Smooth muscle cell of the brain vasculature (primary cell): ENCODE data around the gene ZNF169.
"Not testable (repeated sequence)": the region's sequence is repeated elsewhere in the genome, so short reads cannot be mapped to it uniquely, and the experiment has no call there.

Source experiments
- DNase-seq: peaks from one replicate; pipeline ENCODE4 v3.0.0-alpha.2; 2012; ENCODE audit warnings: low read depth, low spot score

Gene ZNF169

GRCh38 chr9:94286116-94286515, 27.0 kb downstream of the ZNF169 start:
- DNase-seq, result no peak

GRCh38 chr9:94287877-94288513, 28.9 kb downstream of the ZNF169 start:
- DNase-seq, result no peak

- no peak for DNase-seq
These were observed 30.6 kb downstream of the ZNF169 start for GRCh38 chr9:94289691-94290090.

DNA sequence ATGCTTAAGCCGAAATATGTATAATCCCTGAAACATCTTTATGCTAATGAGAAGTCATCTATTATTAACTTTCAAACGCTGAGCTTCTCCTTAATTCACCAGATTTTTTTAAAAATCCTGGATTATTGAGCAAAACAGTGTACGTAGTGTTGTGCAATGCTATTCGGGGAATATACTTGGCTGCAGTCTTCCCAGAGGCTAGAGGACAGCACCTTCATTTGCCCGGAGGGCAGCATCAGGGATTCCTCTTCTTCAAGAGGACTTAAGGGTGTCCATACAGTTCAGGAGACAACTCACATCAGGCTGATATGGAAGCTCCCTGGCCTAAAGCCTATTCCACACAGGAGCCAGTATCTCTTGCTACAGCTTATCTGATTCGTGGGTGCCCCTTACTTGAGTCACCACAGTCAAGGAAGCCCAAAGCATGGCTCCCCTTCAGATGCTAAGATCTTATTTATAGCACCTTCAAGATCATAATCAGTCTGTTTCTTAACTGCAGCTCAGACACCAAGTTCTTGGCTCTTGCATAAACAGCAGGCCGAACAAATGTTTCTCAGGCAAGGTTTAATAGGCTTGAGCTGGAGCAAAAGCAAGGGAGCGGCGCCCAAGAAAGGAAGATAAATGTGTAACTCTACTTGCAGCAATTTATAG, 40.0 kb downstream of the ZNF169 start:
- DNase-seq, result no peak

- no peak for DNase-seq
These were observed 41.6 kb downstream of the ZNF169 start for GRCh38 chr9:94300470-94301301.

DNA sequence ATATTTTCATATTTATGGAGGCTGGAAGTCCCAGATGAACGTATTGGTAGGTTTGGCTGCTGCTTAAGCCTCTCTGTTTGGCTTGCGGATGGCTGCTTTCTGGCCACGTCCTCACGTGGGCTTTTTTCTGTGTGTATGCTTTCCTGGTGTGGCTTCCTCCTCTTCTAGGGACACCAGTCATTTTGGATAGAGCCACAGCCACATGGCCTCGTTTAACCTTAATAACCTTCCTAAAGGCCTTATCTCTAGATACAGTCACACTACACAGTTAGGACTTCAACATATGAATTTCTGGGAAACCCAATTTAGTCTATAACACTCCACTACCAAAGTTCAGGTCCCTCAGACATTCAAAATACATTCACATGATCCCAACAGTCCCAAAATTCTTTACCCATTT, 42.5 kb downstream of the ZNF169 start:
- DNase-seq, result no peak

DNA sequence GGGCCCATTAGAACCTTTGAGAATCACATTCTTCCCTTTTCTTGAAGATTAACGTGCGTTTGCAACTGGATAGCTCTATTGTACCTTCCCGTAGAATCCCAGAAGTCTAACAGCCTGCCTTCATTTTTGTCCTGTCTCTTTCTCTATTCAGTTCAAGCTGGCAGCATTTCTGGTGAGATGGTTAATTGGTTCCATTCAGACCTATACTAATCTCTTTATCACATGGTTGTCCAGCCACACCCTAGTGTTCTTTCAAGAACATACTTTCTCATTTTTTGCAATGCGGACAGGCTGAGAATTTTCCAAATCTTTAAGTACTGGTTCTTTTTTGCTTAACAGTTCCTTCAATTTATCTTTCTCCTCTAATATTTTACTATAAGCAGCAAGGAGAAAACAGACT, 43.3 kb downstream of the ZNF169 start:
- no peak for DNase-seq

DNA sequence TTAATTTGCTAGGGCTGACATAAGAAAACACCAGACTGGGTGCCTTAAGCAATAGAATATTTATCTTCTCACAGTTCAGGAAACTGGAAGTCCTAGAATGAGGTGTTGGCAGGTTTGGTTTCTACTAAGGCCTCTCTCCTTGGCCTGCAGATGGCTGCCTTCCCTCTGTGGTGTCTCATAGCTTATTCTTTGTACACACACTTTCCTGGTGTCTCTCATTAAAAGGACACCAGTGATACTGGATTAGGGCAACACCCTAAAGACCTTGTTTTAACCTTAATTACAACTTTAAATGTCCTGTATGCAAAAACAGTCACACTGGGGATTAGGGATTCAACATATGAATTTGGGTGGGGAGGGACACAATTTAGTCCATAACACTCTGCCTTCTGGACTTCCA, 44.2 kb downstream of the ZNF169 start:
- DNase-seq, result no peak

GRCh38 chr9:94315034-94315984, 56.2 kb downstream of the ZNF169 start:
- DNase-seq, result not testable (repeated sequence)

- DNase-seq, result not testable (repeated sequence)
These were observed 57.1 kb downstream of the ZNF169 start for GRCh38 chr9:94316236-94316635.

GRCh38 chr9:94317949-94318657, 59.0 kb downstream of the ZNF169 start:
- DNase-seq, result not testable (repeated sequence)

GRCh38 chr9:94322342-94322940, 63.3 kb downstream of the ZNF169 start:
- not testable (repeated sequence) for DNase-seq

DNA sequence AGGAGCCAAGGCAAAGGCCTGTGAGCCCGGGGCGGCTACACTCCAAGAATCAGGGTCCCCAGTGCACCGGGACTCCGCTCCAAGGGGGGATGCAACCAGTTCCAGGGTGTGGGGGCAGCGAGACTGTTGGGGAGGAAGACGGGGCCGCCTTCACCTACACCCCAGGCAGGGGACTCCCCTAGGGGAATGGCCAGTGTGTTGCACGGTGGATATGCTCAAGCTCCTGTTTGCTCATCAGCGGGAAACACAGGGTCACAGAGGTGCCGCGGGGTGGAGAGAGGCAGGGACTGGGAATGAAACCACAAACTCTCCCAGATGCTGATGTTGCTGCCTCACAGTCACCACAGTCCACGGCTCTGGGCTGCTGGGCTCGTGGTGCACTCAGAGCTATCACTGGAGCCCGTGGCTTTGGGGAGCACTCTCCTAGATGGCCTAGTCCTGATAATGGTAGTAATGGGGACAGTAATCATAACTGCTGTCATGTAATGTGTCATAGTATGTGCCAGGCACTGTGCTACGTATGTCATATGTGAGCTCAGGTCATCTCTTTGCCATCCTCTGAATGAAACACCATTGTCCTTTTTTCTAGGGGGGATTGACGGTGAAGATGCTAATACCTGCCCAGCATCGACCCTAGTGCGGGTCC, 64.2 kb downstream of the ZNF169 start:
- DNase-seq, result not testable (repeated sequence)

- not testable (repeated sequence) for DNase-seq
These were observed 66.5 kb downstream of the ZNF169 start for GRCh38 chr9:94325583-94325982.

- DNase-seq, result not testable (repeated sequence)
These were observed 69.4 kb downstream of the ZNF169 start, which contains the start of gene NUTM2F for GRCh38 chr9:94328544-94328943. TSS of gene NUTM2F (minus strand) at chr9:94328644. CDS start at chr9:94328623, 21 bp downstream.

DNA sequence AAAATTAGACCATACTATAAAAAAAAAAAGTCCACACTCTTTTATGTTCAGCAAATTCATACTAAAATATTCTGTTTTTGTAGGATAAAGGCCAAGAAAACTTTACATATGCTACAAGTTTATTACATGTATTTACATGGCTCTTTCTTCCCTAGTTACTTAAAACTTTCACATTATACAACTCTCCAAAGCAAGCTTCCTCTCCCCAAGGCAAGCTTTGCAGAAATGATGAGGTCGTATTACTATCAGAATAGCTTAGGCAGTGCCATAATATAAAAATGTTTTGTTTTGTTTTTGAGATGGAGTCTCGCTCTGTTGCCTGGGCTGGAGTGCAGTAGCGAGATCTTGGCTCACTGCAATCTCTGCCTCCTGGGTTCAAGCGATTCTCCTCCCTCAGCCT, 77.3 kb downstream of the ZNF169 start:
- DNase-seq, result not testable (repeated sequence)

GRCh38 chr9:94338723-94339122, 79.6 kb downstream of the ZNF169 start:
- DNase-seq, result not testable (repeated sequence)

DNA sequence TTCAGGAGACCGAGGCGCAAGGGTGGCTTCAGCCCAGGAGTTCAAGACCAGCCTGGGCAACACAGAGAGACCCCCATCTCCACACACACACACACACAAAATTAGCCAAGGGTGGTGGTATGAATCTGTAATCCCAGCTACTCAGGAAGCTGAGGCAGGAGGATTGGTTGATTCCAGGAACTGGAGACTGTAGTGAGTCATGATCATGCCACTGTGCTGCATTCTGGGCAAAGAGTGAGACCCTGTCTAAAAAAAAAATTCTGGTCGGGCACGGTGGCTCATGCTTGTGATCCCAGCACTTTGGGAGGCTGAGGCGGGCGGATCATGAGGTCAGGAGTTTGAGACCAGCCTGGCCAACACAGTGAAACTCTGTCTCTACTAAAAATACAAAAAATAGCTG, 80.6 kb downstream of the ZNF169 start:
- not testable (repeated sequence) for DNase-seq

DNA sequence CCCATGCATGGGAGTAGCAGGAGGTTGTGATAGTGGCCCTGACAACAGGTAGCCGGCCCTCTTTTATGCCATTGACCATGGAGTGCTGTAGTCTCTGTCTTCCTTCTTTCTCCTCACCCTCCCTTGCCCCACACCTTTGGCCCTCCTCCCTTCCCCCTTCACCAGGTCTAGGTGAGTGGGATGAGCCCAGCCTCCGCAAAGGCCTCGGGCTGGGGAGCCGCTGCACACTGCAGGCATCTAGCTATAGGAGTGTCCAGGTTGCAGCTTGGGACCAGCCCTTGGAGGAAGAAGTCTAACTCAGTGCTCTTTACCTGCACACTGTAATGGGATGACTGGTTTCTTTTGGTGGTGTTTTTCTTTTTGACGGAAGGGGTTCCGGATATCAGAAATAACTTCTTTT, 81.7 kb downstream of the ZNF169 start:
- not testable (repeated sequence) for DNase-seq

DNA sequence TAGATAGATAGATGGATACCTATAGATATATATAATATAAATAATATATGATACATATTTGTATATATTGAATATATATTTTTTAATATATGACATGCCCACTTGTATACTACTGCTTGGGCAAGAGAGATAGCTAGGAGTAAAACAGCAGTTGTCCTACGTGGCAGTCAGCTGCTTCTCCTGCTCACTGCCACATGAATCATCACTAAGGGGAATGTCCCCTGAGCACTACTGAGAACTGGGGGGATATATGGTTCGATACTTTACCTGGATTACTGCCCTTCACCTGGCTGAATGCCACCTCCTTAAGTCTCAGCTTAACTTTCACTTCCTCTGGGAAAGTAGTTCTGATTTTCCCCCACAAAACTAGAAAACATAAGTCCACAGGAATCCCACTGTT, 82.6 kb downstream of the ZNF169 start:
- not testable (repeated sequence) for DNase-seq
